Fibroblast of peridontal ligament (primary cell): ENCODE results near the gene RGS7.
"Not testable (repeated sequence)": the region's sequence is repeated elsewhere in the genome, so short reads cannot be mapped to it uniquely, and the experiment has no call there.

Experiments used
- DNase-seq: peaks from one replicate; pipeline ENCODE4 v3.0.0-alpha.2; 2010; ENCODE audit errors: extremely low read depth

The RGS7 gene

GRCh38 chr1:241213139-241213538, 143.9 kb downstream of the RGS7 start:
- DNase-seq: no peak

- no peak for DNase-seq
Observed at GRCh38 chr1:241212628-241213027, 144.4 kb downstream of the RGS7 start.

- no peak for DNase-seq
Observed at GRCh38 chr1:241208910-241209379, 148.1 kb downstream of the RGS7 start.

- no peak for DNase-seq
Observed at GRCh38 chr1:241203817-241204216, 153.2 kb downstream of the RGS7 start.

GRCh38 chr1:241202401-241202800, 154.6 kb downstream of the RGS7 start:
- no peak for DNase-seq

GRCh38 chr1:241186716-241187115, 170.3 kb downstream of the RGS7 start:
- DNase-seq: peak; percentile 8

- no peak for DNase-seq
Observed at GRCh38 chr1:241181971-241182370, 175.0 kb downstream of the RGS7 start.

GRCh38 chr1:241181471-241181870, 175.5 kb downstream of the RGS7 start:
- DNase-seq: no peak

- no peak for DNase-seq
Observed at GRCh38 chr1:241180569-241180968, 176.4 kb downstream of the RGS7 start.

- DNase-seq: no peak
Observed at GRCh38 chr1:241177660-241178059, 179.3 kb downstream of the RGS7 start.

- DNase-seq: peak; percentile 3
Observed at GRCh38 chr1:241172486-241172885, 184.5 kb downstream of the RGS7 start.

- peak; percentile 44 for DNase-seq
Observed at GRCh38 chr1:241171991-241172390, 185.0 kb downstream of the RGS7 start.

- DNase-seq: no peak
Observed at GRCh38 chr1:241167121-241167630, 189.8 kb downstream of the RGS7 start.

- DNase-seq: no peak
Observed at GRCh38 chr1:241166625-241167024, 190.4 kb downstream of the RGS7 start.

GRCh38 chr1:241165256-241165655, 191.7 kb downstream of the RGS7 start:
- not testable (repeated sequence) for DNase-seq

- no peak for DNase-seq
Observed at GRCh38 chr1:241163363-241163762, 193.6 kb downstream of the RGS7 start.

- DNase-seq: no peak
Observed at GRCh38 chr1:241161188-241161689, 195.8 kb downstream of the RGS7 start.

GRCh38 chr1:241157435-241157834, 199.6 kb downstream of the RGS7 start:
- no peak for DNase-seq

GRCh38 chr1:241156231-241156965, 200.6 kb downstream of the RGS7 start:
- peak; percentile 40 for DNase-seq

GRCh38 chr1:241145881-241146280, 211.1 kb downstream of the RGS7 start:
- no peak for DNase-seq

- DNase-seq: no peak
Observed at GRCh38 chr1:241143765-241144442, 213.1 kb downstream of the RGS7 start.

GRCh38 chr1:241142493-241142892, 214.5 kb downstream of the RGS7 start:
- no peak for DNase-seq

- DNase-seq: not testable (repeated sequence)
Observed at GRCh38 chr1:241141646-241142045, 215.4 kb downstream of the RGS7 start.
